GM21825 (cell line): ENCODE data around the gene CCSER2.
"Not testable (repeated sequence)": the region's sequence is repeated elsewhere in the genome, so short reads cannot be mapped to it uniquely, and the experiment has no call there.

Source experiments
- ATAC-seq: cut with Tn5 transposase; IDR thresholded peaks from one replicate; pipeline ENCODE4 v1.9.1; 2021; ENCODE audit warnings: mild to moderate bottlenecking, moderate library complexity; ENCODE audit not compliant: unreplicated experiment

Gene CCSER2, protein sequence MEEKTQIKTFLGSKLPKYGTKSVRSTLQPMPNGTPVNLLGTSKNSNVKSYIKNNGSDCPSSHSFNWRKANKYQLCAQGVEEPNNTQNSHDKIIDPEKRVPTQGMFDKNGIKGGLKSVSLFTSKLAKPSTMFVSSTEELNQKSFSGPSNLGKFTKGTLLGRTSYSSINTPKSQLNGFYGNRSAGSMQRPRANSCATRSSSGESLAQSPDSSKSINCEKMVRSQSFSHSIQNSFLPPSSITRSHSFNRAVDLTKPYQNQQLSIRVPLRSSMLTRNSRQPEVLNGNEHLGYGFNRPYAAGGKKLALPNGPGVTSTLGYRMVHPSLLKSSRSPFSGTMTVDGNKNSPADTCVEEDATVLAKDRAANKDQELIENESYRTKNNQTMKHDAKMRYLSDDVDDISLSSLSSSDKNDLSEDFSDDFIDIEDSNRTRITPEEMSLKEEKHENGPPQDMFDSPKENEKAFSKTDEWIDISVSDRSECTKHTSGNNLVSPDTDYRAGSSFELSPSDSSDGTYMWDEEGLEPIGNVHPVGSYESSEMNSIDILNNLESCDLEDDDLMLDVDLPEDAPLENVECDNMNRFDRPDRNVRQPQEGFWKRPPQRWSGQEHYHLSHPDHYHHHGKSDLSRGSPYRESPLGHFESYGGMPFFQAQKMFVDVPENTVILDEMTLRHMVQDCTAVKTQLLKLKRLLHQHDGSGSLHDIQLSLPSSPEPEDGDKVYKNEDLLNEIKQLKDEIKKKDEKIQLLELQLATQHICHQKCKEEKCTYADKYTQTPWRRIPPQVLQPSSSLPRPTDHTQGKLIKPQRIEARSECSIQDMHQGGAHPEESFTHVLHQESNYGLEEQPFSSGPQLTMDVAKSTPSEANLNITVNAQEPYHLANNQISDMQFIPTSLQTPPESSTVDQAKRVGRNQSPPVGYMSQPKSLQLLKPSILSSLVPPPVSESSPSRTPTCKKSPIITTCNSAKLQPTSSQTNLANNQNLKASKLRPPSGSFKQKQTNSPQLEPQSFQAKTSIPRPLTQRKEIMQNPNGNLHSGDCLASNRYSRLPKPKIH

DNA sequence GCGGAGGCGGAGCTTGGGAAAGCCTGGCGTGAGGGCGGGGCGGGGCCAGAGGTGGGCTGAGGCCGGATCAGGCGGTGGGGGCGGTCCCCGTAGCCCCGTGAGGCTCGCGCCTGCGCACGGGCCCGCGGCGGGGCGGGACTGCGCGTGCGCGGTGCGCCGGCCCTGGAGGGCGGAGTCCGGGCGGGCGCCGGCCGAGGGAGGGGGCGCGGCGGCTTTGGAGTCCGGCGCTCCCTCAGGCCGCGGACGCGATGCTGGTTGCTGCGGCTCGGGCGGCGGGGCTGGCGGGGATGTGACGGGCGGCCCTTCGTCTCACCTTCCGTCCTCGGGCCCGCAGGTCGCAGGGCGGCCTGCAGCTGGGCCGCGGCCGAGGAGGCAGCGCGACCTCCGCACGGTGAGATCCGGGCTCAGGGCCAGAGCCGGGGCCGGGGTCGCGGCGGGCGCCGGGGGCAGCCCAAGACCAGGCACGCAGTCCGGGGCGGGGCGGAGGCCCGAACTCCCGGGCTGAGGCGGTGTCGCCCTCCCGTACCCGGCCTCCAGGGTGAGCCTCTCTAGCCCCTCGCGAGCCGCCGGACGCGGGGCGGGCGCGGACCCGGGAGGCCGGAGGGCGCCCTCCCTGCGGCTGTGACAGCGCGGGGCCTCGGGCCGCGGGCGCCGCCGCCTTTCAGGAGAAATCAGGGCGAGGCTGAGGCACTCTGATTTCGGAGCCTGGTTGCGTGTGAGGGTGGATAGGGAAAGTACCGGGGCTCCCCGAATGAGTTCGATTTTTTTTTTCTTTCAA lies at the start of gene CCSER2:
TSS of gene CCSER2 (plus strand) at position 172 of the 778 bp plus-strand sequence. CDS start 42,464 bp downstream, outside the sequence.
- ATAC-seq = peak; percentile 68

DNA sequence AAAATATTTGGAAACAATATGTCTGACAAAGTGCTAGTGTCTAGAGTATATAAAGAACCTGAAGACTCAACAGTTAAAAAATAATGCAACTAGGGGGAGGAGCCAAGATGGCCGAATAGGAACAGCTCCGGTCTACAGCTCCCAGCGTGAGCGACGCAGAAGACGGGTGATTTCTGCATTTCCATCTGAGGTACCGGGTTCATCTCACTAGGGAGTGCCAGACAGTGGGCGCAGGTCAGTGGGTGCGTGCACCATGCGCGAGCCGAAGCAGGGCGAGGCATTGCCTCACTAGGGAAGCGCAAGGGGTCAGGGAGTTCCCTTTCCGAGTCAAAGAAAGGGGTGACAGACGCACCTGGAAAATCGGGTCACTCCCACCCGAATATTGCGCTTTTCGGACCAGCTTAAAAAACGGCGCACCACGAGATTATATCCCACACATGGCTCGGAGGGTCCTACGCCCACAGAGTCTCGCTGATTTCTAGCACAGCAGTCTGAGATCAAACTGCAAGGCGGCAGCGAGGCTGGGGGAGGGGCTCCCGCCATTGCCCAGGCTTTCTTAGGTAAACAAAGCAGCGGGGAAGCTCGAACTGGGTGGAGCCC lies 48.4 kb upstream of the CCSER2 start:
- ATAC-seq = not testable (repeated sequence)

DNA sequence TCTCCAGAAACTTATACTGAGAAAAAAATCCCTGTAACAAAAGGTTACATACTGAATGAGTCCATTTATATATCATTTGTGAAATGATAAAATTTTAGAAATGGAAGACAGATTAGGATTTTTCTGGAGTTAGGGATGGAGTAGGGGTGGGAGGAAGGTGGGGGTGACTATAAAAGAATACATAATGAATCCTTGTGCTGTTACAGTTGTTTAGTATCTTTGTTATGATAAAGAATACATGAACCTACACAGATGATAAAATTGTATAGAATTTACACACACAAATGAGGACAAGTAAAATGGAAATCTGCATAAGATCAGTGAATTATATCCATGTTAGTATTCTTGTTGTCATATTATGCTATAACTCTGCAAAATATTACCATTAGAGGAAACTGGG lies 41.7 kb upstream of the CCSER2 start:
- no peak for ATAC-seq

DNA sequence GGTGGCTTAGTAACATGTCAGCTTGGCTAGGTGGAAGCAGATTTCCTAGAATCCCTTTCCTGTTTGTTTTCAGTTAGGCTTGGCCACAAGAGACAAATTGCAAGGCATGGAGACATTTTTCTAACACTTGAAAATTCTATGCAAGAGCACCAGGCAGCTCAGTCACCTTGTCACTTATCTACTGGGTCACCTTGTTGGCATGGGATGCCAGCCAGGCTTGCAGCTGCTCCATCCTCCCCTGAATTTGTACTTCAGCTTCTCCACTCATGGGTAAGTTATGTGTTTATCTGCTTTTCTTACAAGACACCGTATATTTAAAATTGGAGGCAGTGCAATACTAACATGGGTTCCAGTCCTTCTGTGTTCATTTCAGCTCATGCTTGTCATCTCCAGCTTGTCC lies 40.2 kb upstream of the CCSER2 start:
- no peak for ATAC-seq

DNA sequence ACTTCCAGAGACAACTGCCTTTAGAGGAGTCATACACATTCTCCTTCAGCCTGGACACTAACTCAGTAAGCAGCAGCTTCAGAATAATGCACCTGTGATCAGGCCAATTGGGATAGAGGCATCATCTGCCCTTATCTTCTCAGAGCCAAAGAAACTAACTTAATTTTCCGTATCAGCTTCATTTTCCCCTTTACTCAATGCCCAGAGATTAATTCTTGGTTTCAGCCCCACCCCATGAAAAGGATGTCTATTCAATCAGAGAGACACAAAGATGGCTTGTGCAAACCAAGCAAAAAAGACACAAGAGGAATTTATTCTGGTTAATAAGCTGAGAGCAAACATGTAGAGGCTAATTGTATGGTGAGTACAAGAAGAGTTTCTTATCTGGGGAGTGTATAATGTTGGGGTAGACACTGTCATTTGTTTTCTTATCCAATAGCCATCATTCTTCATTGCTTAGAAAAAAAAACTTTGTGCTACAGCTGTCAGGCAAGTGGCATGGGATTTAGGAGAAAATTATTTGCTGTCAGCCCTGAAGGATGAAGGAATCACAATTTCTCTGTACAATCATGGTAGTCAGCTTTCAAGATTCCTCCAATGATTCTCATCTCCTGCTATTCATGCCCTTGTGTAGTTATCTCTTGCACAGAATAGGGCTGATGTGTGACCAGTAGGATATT lies 38.7 kb upstream of the CCSER2 start:
- no peak for ATAC-seq

DNA sequence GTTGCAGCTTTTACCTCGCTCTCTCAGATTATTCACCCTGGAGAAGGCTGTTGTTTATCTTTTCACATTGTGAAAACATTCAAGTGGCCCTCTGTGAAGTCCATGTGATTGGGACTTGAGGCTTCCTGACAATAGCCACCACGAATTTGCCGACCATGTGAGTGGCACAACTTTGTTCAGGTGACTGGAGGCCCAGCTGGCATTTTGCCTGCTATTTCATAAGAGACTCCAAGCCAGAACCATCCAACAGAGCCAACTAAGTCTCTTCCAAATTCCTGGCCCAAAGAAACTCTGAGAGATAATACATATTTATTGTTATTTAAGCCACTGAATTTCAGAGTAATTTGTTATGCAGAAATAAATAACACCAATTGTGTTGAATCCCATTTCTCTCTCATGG lies 38.2 kb upstream of the CCSER2 start:
- no peak for ATAC-seq

DNA sequence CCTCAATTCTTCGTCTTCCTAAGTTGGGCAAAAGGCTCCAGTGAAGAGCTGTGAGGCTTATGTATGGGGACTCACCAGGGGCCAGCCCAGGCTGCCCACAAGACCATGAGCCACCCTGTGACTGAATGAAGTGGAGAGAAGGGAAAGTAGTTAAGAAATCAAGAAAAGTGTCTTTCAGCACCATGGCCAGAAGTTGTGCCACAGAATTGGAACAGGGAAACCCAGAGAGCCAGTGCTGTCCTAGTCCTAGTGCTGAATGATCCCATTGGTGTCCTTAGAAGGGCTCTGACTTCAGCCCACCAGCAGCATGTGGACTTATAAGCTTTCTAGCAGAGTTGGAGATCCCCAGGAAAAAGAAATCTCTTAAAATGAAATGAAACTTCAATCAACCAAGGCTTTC lies 37.0 kb upstream of the CCSER2 start:
- no peak for ATAC-seq

DNA sequence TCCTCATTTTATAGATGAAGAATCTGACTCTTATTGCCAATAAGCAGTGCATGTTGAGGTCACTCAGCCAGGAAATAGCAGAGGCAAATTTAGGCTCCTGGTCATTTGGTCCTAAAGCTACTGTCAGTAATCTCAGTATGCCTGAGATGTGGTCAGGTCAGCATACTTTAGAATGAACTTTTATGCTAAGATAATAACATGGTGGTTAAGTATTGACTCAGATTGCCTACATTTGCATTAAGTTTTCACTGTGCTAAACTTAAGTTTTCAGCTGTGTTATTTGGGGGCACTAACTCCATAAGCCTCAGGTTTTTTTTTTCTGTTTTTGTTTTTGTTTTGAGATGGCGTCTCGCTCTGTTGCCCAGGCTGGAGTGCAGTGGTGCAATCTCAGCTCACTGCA lies 35.9 kb upstream of the CCSER2 start:
- peak; percentile 42 for ATAC-seq

DNA sequence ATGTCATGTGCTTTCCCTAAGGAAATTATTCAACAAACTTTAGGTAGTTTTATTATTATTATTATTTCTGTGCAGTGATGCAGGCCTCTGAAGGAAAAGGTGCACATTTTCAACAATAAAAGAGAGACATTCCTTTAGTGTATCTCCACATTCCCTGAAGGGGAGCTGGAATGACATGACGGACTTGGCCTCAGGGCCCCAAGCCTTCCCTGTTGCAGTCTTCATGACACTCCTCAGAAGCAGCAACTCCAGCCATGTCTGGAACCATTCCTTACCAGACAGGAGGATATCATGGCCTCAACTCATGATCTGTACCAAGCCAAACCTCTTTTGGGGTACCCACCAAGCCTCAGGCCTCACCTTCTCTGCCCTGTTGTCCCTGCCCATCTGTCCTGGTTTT lies 35.2 kb upstream of the CCSER2 start:
- ATAC-seq = no peak

DNA sequence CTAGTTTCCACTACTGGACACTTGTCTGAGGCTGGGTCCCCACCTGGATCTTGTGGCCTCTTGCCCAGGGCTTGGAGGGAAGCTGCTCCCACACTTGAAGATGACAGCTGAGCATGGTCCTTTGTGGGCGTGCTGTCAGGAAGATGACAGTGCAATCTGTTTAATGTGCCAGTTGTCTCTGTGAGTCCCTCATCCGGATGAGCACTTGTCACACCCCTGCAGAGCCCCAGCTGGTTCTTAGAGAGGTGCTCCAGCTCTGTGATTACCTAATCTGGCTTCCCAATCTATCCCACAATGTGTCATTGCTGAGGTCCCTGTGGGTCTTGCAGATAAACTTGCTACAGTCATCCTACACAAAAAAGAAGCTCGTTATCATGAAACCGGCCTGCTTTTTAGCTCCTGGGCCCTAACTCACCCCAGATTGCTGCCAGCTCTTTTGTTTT lies 34.8 kb upstream of the CCSER2 start:
- ATAC-seq = no peak

DNA sequence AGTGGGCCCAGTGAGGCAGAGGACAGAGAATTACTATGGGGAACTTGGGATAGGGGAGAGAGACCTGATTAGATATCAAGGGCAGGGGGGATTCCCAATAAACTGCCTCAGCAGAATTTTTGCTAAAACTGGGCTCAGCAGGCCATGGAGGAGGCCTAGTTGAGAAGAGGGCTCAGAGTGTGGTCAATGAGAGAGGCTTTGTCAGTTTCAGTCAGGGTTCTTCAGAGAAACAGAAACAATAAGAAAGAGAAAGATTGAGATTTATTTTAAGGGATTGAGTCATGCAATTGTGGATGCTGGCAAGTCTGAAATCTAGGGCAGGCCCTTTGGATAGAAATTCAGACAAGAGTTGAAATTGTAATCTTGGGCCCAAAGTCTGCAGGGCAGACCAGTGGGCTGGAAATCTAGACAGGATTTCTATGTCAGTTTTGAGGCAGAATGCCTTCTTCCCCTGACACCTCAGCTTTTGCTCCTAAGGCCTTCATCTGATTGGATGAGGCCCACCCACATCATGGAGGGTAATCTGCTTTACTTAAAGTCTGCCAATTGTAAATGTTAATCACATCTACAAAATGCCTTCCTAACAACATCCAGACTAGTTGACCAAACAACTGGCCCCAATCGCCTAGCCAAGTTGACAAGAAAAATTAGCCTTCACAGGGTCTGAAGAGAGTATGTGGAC lies 33.5 kb upstream of the CCSER2 start:
- ATAC-seq = peak; percentile 56

DNA sequence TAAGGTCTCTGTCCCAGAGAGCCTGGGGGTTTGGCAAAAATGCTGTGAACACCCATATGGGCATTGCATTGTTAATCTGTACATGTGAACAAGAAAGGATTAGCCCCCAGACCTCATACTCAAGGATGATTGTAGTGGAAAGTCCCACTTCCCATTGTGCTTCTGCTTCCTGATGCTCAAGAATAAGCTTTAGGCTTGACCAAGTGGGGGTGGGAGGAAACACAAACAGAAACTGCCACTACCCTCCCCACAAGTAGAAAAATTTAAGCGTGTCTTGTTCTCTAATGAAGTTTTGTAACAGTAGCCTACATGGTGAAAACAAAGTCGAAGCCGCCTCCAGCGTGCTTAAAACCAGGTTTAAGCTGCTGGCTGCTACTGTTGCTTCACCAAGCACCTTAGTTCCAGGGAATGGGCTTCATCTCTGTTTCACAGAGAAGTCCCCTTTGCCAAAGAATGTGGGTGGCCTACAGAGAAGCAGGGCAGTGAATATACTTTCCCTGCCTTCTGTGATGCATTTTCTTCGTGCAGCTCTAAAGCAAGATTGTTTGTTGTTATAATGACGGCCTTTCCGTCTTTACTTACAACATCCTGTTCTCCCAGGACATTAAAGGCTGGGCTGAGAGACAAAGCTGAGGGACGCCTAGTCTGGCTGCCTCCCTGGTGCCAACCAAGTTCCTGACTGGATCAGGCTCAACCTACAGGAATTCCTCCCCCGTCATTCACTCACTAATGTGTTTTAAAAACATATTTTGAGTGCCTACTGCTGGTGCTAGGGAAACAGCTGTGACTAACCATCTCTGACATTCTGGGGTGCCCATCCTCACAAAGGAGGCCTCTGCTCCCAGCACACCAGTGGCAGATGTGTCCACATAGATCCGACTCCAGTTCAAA lies 32.1 kb upstream of the CCSER2 start:
- ATAC-seq = no peak

DNA sequence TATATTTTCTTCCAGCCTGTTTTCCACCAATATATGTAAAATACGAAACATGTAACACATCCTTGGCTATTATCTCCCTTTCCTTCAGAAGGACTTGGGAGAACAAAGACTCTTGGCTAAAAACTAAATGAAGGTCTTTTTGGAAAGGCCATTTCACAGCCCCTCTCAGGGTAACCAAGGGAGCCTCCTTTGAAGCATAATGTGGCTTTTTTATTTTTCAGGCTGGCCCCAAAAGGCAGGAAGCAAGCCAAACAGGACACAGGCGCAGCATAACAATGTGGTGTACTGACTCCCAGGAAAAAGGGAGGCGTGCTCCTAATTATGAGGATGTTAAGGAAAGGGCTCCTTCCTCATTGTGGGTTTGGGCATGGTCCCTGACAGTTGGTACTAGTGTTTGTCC lies 30.3 kb upstream of the CCSER2 start:
- ATAC-seq = no peak

DNA sequence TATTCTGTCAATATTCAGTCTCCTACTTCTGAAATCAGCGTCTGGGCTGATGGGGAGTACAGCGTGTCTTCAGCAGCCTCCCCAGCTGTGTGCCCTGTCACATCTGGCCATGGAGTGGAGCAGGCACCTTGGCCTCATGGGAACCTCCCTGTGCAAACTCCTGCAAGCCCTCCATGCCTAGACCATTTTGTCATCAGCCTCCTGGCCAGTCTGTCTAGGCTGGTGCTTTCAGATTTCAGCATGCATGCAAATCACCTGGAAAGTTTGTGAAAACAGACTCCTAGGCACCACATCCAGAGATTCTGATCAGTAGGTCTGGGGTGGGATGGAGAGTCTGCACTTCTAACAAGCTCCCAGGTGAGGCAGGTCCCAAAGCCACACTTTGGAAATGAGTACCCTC lies 26.2 kb upstream of the CCSER2 start:
- ATAC-seq = no peak

DNA sequence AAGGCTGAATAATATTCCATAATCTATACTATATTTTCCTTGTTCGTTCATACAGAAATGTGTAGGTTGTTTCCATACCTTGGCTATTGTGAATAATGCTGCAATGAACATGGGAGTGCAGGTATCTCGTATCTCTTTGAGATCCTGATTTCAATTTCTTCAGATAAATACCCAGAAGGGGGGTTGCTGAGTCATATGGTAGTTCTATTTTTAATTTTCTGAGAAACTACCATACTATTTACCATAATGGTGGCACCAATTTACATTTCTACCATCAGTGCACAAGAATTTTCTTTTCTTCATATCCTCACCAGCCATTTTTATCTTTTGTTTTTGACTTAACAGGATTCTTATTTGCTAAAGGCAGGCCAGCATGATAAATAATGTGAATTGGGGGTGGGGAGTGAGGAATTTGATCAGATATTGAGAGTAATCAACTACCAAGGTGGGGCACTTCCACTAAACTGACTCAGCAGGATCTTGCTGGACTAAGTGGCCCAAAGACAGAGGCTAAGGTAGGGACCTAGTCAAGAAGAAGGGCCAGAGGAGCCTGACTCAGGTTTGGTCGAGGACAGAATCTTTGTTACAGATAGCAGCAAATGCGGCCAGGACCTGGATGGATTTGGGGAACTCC lies 21.5 kb upstream of the CCSER2 start:
- no peak for ATAC-seq

DNA sequence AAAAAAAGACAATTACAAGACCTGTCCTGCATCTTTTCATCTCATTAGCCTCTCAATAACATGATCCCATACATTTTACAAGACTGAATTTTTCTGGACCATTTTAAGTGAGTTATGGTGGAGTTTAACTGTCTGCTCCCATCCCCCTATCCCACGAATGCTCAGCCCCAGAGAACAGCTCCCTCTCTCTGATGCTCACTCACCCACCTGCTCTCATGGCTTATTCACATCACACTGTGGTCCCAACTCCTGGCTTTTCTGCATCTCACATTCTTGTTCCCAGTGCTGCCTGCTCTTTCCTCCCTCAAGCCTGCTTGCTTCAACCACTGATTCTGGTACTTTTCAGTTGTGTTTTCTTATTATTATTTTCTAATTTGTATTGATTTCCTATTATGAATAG lies 20.4 kb upstream of the CCSER2 start:
- ATAC-seq = no peak

DNA sequence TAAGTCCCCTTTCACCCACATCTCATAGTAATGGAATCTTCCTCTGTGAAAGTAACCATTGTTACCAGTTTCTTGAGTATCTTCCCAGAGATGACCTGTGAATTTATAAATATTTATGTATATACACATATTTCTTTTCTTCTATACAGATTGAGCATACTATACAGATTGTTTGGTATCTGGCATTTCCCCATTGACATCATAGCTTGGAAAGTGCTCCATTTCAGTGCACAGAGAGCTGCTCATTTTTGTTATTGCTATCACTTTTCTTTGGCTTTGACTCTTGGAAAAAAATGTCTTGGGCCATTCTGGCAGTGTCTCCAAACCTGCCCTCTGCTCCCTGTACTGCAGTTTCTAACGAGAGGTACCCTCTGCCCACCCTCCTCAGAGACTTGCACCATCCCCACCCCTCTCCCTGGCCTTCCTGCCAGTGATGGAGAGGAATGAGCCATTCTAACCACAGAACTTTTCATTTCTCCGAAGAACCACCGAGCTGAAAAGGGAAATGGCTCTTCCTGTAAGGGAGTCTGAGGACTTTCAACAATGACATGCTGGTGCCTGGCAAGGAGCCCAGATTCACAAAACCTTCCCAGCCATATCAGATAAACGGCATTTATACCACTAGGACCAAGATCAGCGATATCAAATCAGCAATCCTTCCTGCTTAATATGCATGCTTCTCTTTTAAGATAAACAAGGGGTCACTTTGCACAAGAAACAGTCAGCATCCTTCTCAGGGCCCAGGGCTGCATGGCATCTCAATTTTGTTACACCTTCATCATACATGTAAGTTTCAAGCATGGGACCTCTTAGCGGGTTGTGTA lies 19.7 kb upstream of the CCSER2 start:
- ATAC-seq = peak; percentile 65
